SIG-M5 treated with dmso at 0.1 percent for 504 hours (cell line): ENCODE results near the gene PADI2.
"Not testable (repeated sequence)": the region's sequence is repeated elsewhere in the genome, so short reads cannot be mapped to it uniquely, and the experiment has no call there.

ENCODE experiments used
- DNase-seq: peaks from one replicate; lab custom pipeline; 2025; ENCODE audit not compliant: unreplicated experiment; lab: John Stamatoyannopoulos, UW

Gene PADI2

DNA sequence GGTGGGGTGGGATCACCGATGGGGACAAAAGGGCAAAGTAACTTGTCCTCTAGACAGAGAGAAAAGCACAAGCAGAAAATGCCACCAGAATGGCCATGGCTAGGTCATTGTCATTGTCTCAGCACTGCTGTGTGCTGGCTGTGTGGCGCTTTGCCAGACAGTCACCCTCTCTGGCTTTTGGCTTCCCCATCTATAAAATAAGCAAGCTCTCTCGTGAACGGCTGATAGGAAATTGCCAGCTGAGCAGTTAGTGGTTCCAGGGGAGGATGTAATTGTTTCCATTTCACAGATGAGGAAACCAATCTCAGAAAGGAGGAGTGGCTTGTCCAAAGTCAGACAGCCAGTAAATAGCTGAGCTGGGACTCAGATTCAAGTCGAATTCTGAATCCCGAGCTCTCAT is 32.5 kb downstream of the PADI2 start:
- DNase-seq, result no peak

DNA sequence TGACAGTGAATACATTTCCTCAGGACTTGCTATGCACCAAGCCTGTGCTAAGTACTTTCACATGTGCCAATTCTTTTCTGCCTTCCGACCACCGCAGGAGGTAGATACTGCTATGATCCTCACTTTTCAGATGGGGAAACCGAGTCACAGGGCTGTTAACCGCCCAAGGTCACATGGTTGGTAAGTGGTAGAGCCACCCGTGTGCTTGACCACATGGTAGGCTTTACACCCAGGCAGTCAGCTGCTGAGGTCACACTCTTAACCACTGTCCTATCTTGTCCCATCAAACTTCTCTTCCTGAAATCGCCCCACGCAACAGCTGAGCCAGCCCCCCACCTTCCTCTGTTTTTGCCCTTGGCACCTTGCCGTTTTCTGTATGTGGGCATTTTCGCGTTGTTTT is 34.5 kb downstream of the PADI2 start:
- no peak for DNase-seq

DNA sequence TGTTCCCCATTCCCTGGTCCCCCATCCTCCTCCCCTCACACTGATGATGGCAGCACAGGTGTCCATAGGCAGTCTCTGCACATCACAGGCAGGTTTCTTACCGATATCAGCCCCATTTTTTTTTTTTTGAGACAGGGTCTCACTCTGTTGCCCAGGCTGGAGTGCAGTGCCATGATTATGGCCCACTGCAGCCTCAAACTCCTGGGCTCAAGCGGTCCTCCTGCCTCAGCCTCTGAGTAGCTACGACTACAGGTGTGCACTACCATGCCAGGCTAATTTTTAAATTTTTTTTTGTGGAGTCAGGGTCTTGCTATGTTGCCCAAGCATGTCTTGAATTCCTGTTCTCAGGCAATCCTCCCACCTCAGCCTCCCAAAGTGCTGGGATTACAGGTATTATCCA is 36.5 kb downstream of the PADI2 start:
- no peak for DNase-seq

DNA sequence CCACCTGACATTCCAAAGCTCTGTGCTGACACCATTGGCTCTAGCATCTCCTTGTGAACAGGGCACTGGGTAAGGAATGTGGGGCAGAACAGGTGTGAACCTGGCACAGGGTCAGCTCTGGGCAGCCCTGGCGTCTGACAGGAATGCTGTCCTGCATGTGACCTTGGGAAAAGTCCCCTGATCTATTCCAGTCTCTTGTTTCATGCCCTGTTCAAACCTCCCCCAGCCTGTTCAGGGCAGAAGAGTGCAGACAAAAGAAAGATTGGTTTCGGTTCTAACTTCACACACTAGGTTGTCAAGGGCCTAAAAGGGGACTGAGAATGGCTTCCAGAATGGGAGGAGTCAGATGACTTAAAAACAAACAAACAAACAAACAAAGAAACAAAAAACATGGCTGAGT is 37.8 kb downstream of the PADI2 start:
- DNase-seq, result no peak

DNA sequence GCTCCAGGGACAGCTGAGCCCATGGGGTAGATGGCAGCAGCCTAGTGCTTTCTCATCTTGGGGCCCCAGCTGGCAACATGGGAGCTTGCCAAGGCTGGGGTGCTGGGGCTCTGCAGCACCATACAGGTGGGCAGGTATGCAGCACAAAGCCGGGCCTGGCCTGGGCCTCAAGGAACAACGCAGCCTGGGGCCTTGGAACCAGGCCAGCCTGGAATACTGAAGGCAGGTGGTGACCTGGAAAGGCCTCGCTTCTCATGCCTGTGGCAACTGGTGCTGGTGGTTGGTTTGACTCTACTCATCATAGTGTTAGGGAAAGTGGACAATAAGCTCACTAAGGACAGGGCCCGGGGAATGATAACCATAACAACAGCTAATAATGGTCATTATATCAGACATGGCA is 38.4 kb downstream of the PADI2 start:
- no peak for DNase-seq

DNA sequence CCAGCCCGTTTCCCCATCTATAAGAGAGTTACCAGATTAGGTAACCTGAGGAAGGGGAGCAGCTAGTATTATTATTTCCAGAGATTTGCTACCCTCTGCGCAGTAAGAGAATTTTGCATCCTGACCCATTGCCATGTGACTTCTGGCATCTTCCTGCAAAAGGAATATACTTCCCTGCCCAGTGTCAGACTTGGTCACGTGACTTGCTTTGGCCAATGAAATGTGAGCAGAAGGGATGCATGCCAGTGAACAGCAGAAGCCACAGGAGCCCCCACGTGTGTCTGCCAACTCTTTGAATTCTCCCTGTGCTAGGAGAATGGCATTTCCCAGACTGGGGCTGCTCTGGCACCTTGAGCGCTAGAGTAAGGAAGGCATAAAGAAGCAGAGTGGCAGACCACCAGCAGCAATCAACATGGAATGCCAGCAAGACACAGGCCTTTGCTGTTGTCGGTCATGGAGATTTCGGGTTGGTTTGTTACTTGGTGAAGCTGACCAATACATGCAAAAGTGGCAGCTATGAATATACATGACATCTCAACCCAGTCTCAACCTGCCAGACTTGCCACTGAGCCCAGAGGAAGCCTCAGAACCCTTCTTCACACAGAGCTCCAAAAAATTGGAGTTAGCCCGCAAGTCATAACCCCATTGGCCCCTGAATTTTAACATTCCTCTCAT is 39.0 kb downstream of the PADI2 start:
- DNase-seq, result no peak

DNA sequence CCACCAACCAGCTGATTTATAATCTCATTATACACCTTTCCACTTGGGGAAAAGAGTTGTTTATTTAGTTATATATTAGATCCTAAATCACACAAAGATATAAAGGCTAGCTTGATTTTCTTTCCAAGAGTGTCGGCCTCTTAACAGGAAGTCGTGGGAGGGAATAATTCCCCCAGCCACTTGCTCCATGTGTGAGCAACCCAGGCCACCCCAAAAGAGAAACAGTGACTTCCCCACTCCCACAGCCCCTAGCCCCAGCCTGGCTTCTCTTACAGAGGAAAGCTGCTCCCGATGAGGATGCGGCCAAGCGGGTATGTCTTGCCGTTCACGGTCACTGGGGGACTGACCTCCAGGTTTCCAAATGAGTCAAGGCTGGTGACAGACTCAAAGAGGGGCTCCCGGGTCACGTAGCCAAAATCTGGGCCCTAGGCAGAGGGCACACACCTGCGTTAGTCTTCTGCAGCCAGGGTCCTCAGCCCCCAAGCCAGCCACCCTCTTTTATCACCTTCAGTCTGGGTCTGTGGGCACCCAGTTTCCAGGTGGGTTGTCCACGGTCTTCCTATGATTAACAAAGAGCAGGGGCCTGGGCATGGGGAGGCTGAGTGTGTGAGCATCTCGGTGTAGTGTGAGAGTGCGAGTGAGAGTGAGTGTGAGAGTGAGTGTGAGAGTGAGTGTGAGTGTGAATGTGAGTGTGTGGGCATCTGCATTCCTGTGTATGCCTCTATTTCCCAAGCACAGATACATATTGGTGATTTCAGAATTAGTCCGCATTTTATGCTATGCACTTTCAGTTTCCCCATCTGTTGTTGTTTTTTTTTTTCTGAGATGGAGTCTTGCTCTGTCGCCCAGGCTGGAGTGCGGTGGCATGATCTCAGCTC is 40.0 kb downstream of the PADI2 start:
- no peak for DNase-seq

DNA sequence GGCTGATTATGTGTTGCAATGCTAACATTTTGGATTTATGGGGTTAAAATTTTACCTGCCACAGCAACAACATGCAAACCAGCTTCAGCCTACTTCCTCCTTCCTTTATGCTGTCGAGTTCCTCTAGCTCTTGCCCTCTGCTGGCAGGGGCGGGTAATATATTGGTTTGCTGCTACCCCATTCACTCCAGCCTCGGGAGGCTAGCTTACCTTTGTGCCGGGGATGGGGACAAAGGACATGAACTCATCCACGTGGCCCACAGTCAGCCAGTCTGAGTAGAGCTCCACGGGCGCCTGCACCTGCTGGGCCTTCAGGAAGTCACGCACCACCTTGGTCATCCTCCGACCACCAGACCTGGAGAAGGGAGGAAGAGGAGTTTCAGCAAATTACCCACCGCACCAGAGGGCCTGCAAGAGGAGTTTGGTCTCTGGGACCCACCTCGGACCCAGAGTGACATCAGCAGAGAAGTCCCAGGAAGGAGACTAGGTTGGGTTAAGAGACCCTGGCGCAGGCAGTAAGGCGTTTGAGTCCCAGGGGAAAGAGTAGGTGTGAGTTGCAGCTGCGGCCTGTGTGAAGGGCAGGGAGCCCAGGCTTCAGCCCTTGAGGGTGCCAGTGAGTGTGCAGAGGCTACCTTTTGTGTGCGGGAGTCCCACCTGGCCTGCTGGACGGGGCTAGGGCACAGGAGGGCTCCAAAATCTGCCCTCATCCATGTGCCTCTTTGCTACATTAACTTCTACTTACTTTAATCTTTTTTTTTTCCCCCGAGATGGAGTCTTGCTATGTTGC is 43.6 kb downstream of the PADI2 start:
- DNase-seq, result peak; percentile 86

DNA sequence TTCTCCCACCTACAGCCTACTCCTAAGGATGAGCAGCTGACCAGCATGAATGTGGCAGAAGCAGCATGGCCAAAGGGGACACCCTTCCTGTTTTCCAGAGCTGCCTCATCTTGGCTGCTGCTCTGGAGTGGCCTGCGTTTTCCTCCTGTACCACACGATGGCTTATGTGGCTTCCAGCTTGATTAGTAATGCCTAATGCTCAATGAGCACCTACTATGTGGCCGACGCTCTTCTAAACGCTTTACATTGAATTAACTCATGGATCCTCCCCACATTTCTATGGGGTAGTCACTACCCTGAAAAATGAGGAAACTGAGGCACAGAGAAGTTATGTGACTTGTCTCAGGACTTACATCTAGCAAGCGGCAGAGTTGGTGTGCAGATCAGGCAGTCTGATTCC is 47.5 kb downstream of the PADI2 start:
- no peak for DNase-seq

DNA sequence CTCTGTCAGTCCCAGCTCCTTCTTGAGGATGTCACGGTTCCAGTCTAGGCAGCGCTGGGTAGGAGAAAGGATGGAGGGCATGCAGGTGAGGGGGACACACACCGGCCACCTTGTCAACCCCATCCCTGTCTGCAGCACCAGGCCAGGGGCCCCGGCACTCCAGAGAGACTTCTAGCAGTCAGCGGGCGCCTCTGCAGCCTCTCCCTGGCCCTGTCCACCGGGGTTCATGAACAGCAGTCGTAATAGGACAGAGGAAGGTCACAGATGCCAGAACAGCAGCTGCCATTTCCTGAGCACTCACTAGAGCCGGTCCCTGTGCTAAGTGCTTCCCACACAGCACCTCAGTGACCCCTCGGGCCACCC is 49.1 kb downstream of the PADI2 start:
- no peak for DNase-seq

DNA sequence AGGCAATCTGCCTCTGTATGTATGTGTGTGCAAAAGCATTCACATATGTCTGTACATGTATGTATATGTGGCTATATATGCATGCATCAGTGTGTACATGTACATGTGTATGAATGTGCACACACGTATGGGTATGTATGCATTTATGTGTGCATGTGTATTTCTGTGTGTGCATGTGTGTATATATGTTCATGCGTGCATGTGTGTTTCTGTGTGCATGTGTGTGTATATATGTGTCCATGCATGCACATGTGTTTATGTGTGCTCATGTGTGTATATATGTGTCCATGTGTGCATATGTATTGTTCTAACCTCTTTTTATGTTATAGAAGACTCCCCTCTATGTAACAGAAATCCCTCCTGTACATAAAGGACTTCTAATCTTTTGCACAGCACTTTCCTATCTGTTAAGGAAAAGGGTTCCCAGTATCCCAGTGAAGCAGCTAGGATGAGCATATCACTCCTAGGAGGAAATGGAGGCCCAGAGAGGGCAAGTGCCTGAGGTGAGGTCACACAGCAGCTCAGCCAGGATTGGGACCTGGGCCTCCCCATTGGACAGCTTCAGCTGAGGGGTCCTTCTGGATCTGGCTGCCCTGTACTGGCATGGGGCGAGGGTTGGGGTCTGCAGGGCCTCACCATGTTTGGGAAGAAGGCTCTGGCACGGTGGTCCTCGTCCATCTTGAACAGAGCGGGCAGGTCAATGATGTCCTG is 49.6 kb downstream of the PADI2 start:
- DNase-seq, result no peak

DNA sequence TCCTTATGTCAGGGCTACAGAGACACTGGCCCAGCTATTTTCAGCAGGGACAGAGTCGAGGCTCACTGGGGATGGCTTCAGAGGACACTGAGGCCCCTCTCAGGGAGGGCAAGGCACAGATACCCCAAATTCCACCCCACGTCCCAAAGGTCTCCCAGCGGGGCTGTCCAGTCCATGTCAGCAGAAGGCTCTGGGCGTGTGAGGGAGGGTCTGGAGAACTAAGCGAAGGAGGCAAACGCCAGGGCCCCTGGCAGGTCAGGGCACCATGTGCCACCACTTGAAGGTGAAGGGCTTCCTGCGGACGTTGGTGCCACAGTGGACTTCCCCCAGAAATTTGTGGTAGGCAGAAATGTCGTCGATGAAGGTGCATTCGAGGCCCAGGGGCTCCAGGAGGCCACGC is 50.5 kb downstream of the PADI2 start:
- no peak for DNase-seq

DNA sequence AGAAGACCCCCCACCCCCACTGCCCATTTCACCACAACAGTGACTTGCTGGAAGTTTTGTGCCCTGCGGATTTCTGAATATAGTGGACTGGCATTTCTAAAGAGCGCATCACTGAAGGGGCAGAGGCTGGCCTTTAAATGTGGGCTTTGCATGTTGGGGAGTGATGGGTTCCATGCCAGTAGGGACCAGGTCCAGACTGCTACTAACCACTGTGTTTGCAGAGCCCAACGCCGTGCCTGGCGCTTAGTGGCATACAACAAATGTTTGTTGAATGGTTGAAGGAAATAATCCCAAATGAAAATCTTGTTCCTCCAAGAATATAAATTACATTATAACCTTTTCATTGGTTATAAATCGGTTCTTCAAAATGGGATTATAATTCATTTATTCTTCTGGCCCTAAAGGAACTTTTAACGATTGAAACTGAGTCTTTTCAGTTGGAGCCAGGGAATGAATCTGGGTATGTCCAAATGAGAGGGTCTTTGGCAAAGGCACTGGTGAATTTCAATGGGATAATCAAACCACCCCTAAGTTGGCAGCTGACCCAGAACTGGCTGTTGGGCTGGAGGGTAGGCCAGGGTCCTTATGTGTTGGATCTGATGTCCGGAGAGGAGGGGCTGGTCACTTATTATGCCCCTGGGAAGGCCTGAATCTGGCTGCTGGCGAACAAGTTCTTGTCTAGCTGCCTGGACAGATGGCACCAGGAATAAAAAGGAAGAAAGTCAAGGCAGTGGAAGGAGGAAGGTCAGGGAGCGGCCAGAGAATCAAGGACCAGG is 51.6 kb downstream of the PADI2 start:
- no peak for DNase-seq

DNA sequence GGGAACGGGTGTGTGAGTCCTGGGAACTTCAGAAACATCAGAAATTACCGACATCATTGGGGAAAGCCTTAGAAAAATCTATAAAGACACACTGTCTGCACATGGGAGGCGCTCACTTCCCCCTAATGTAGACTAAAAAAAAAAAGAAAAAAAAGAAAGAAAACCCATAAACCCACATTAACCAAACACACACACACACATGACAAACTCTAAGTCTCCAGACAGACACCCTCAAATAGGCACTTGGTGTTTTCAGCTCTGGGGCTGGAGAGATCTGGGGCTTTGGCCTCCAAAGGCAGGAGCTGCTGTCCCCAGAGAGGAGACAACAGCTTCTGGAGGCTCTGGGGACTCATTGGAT is 52.2 kb downstream of the PADI2 start:
- peak; percentile 81 for DNase-seq

DNA sequence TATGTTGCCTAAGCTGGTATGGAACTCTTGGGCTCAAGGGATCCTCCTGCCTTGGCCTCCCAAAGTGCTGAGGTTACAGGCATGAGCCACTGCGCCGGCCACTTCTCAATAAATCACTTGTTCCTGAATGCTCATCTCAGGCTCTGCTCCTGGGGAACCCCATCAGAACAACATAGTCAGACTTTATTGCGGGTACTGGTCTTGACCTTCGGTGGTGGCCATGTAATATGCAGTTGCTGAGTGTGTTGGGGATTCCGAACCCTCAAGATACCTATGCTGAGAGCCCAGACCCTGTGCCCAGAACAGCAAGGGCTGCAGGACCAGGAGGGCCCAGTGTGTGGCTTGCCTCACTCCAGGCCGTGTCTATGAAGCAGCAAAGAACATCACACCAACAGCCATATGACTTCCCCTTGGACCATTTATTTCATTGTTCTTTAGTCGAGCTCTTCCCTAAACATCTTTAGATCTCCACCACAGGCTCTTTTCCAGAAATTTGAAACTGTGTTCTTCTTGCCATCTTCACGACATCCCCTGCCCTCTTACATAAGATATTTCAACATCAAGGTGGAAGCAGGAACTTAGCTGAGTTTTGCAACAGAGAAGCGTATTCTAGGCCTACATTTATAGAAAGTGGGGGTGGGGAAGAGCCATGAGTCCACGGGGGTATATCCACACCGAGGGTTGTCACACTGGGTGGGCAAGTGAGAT is 52.7 kb downstream of the PADI2 start:
- peak; percentile 96 for DNase-seq

DNA sequence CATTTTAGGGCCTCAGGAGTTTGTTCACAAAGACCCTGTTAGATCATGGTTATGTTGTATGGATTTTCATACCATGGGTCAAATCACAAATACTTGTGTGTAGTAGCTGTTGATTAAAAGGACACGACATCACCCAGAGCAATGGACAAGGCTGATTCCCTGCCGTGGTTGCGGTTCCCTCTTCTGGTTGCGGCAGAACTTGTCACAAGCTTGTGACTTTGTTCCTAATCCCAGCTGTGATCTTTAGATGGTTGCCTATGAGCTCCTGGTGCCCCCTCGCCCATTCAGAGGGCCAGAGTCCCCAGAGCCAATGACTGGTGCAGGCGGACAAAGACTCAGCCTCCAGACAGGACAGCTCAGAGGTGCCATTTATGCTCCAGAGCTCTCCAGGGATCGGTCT is 53.6 kb downstream of the PADI2 start:
- DNase-seq, result no peak

DNA sequence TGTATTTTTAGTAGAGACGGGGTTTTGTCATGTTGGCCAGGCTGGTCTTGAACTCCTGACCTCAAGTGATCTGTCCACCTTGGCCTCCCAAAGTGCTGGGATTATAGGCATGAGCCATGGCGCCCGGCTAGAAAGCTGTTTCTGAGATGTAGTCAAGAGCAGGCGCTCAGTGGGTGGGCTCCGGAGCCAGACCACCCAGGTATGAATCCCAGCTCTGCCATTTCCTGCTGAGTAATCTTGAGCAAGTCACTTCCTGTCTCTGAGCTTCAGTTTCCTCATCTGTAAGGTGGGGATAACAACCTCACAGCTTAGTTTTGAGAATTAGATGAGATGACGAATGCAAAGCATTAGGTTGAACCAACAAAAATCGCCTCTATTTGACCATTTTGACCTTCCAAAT is 56.5 kb downstream of the PADI2 start:
- DNase-seq, result not testable (repeated sequence)

DNA sequence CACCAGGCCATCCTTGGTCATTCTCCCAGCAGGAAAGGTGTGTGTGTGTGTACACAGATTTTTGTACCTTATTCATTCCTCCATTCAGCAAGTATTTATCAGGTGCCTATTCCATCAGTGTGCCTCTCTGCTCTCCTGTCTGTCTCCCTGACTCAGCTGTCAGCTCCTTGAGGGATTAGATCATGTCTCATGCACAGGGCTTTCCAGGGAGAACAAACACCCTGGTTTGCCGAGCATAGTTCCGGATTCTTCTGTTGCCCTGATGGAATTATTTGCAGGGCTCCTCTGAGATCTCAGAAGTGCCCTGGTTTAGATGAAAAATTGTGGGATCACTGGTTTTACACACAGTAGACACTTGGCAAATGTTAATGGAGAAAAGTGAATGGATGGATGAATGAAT is 57.4 kb downstream of the PADI2 start:
- no peak for DNase-seq

DNA sequence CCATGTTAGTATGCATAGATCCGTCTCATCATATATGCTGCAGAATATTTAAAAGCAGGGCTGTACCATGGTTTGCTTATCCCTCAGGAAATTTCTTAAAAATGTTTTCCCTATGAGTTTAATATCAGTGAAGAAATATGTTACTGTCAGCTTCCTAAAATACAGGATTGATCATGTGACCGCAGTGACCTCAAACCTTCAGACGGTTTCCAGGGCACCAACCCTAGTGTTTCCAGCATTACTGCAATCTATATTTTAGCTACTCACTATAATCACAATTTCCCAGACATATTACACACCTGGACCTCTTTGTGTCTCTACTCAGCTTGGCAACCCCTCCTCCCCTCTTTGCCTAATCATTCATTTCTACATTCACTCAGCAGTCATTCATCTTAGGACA is 57.8 kb downstream of the PADI2 start:
- peak; percentile 20 for DNase-seq

DNA sequence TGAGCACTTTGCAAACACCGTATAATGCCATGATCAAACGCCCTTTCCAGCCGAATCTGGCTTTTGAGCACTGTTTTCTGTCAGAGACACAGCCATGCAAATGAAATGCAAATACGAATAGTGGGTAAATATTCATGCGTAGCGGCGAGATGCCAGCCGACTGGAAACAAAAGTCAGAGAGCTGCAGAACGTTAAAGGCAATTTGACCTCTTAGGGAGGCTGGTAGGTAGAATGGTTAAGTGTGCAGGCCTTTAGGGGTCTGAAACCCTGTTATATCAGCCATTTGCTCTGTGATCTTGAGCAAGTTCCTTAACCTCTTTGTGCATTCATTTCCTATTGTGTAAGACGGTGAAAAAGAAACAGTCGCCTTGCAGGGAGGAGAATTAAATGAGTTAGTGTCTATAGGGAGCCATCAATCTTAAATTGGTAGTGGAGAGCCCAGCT is 58.9 kb downstream of the PADI2 start:
- DNase-seq, result peak; percentile 85
